C4-2B (cell line): ENCODE data around the gene SCGB1A1.

ENCODE experiments used
- CTCF ChIP-seq: fragments of 450-650 bp; conservative IDR thresholded peaks from 2 replicates; pipeline ENCODE4 v1.5.1; 2017; ENCODE audit warnings: mild to moderate bottlenecking
- ZFX ChIP-seq: fragments of 450-650 bp; IDR thresholded peaks from 2 replicates; pipeline ENCODE4 v1.6.1; 2017

- TF ChIP-seq CTCF (no peak), ZFX (no peak)
Observed at GRCh38 chr11:62444835-62445234, 26.0 kb downstream of the SCGB1A1 start.
